Ovary (tissue), 3 donors: ENCODE measurements around the gene CYB561A3.

ENCODE experiments used
- CTCF ChIP-seq, 3 donors: fragments of 450-650 bp in 2 of 3; fragments of 200-600 bp in 1 of 3; IDR thresholded peaks; one replicate each; pipeline versions ENCODE4 v1.5.1 to v1.8.0; 2016 to 2022; ENCODE audit warnings: antibody characterized with exemption in 3 of 3, mild to moderate bottlenecking in 1 of 3
- EP300 ChIP-seq: sonication (generic); formaldehyde crosslinking; IDR thresholded peaks from one replicate; pipeline ENCODE4 v1.6.1; 2017; ENCODE audit warnings: antibody characterized with exemption
- donor health status: DM: no; HTN: no; CAD: no.

GRCh38 chr11:61359516-61359915 is 2.2 kb downstream of the CYB561A3 start:
- TF ChIP-seq EP300 (no peak), CTCF (IDR thresholded peaks at IDR 0.05) (no peak)
